Endothelial cell (in vitro differentiated cells): Measurements from ENCODE around the gene ZFYVE26. TPM values are rescaled to one million over a fixed set of nuclear protein-coding genes. Genes with fewer than 3 reads are reported as not detected.

Source experiments
- DNase-seq: peaks from one replicate; pipeline ENCODE4 v3.0.0; 2021; ENCODE audit warnings: low spot score
- H3K27ac Mint-ChIP-seq: one replicate; pipeline ENCODE4 v1.8.0; 2021; ENCODE audit warnings: mixed read lengths, inconsistent platforms; ENCODE audit not compliant: unreplicated experiment
- H3K27me3 Mint-ChIP-seq: one replicate; pipeline ENCODE4 v1.8.0; 2021; ENCODE audit warnings: mild to moderate bottlenecking, moderate library complexity, mixed read lengths, inconsistent platforms; ENCODE audit not compliant: unreplicated experiment
- H3K36me3 Mint-ChIP-seq: one replicate; pipeline ENCODE4 v1.8.0; 2021; ENCODE audit warnings: mild to moderate bottlenecking, low read depth, mixed read lengths, inconsistent platforms; ENCODE audit not compliant: unreplicated experiment
- H3K4me1 Mint-ChIP-seq: one replicate; pipeline ENCODE4 v1.8.0; 2021; ENCODE audit warnings: mild to moderate bottlenecking, mixed read lengths, inconsistent platforms; ENCODE audit not compliant: unreplicated experiment
- H3K4me3 Mint-ChIP-seq: one replicate; pipeline ENCODE4 v1.8.0; 2021; ENCODE audit warnings: mild to moderate bottlenecking, mixed read lengths, inconsistent platforms; ENCODE audit not compliant: unreplicated experiment
- H3K9me3 Mint-ChIP-seq: one replicate; pipeline ENCODE4 v1.8.0; 2021; ENCODE audit warnings: mixed read lengths, inconsistent platforms; ENCODE audit not compliant: unreplicated experiment
- total RNA-seq: library from RNA; stranded (reverse); fragmentation: NEBNext Ultra II Directional; extraction: Animal tissue kit (Norgen Biotek cat#: 25700); gene quantifications from one replicate; pipeline ENCODE4 v1.2.1, GENCODE V29; 2021; ENCODE audit not compliant: unreplicated experiment
- TF ChIP-seq, protein P1 (sequence below): fragments of 200-600 bp; sonication (generic); IDR thresholded peaks from one replicate; pipeline ENCODE4 v1.5.0; 2021; ENCODE audit warnings: antibody characterized with exemption; ENCODE audit not compliant: unreplicated experiment

ZFYVE26 gene
- total RNA-seq, 1 donor from 2014 or later = 28.9 TPM

GRCh38 chr14:67757175-67757574 is 59.2 kb downstream of the ZFYVE26 start:
- DNase-seq = no peak
- H3K4me1 Mint-ChIP-seq = no peaks in the 10 kb centered on the region
- no peak overlapping the region for H3K27ac Mint-ChIP-seq
- H3K36me3 Mint-ChIP-seq = peaks cover 34% of the 10 kb centered on the region
- TF ChIP-seq, protein P1, sequence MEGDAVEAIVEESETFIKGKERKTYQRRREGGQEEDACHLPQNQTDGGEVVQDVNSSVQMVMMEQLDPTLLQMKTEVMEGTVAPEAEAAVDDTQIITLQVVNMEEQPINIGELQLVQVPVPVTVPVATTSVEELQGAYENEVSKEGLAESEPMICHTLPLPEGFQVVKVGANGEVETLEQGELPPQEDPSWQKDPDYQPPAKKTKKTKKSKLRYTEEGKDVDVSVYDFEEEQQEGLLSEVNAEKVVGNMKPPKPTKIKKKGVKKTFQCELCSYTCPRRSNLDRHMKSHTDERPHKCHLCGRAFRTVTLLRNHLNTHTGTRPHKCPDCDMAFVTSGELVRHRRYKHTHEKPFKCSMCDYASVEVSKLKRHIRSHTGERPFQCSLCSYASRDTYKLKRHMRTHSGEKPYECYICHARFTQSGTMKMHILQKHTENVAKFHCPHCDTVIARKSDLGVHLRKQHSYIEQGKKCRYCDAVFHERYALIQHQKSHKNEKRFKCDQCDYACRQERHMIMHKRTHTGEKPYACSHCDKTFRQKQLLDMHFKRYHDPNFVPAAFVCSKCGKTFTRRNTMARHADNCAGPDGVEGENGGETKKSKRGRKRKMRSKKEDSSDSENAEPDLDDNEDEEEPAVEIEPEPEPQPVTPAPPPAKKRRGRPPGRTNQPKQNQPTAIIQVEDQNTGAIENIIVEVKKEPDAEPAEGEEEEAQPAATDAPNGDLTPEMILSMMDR = no peak
- no peaks in the 10 kb centered on the region for H3K9me3 Mint-ChIP-seq
- H3K4me3 Mint-ChIP-seq = no peak overlapping the region
- H3K27me3 Mint-ChIP-seq = peaks cover 4% of the 10 kb centered on the region

DNA sequence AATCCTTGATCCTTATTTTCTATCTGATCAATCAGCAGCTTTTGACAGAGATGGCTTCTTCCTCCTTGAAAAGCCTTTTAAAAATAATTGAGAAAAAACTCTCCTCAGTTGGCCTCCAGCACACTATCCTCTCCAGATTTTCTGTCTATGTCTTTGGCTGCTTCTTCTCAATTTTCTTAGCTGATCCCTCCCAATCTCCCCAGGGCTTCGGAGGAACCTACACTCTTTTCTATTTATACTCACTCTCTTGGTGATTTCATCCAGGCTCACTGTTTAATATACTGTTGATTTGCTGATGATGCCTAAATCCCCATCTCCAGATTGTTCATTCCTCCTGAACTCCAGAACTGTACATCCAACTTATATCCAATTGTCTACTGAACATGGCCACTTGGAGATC is 59.9 kb downstream of the ZFYVE26 start:
- TF ChIP-seq, protein P1 = no peak
- Mint-ChIP-seq H3K36me3 (peaks cover 39% of the 10 kb centered on the region), H3K27me3 (peaks cover 4% of the 10 kb centered on the region), H3K9me3 (no peaks in the 10 kb centered on the region), H3K4me3 (no peak overlapping the region), H3K4me1 (no peaks in the 10 kb centered on the region), H3K27ac (no peak overlapping the region)
- DNase-seq = no peak

GRCh38 chr14:67749341-67750084 is 66.9 kb downstream of the ZFYVE26 start:
- H3K4me3 Mint-ChIP-seq = peak overlapping the region; percentile 9
- H3K9me3 Mint-ChIP-seq = no peaks in the 10 kb centered on the region
- H3K27ac Mint-ChIP-seq = no peak overlapping the region
- TF ChIP-seq, protein P1 = no peak
- H3K4me1 Mint-ChIP-seq = no peaks in the 10 kb centered on the region
- H3K36me3 Mint-ChIP-seq = peaks cover 50% of the 10 kb centered on the region
- DNase-seq = no peak
- H3K27me3 Mint-ChIP-seq = peaks cover 2% of the 10 kb centered on the region

GRCh38 chr14:67748312-67748711 is 68.1 kb downstream of the ZFYVE26 start:
- Mint-ChIP-seq H3K9me3 (no peaks in the 10 kb centered on the region), H3K4me3 (no peak overlapping the region), H3K27me3 (no peaks in the 10 kb centered on the region), H3K4me1 (no peaks in the 10 kb centered on the region), H3K36me3 (peaks cover 38% of the 10 kb centered on the region), H3K27ac (no peak overlapping the region)
- no peak for DNase-seq
- TF ChIP-seq, protein P1 = no peak

DNA sequence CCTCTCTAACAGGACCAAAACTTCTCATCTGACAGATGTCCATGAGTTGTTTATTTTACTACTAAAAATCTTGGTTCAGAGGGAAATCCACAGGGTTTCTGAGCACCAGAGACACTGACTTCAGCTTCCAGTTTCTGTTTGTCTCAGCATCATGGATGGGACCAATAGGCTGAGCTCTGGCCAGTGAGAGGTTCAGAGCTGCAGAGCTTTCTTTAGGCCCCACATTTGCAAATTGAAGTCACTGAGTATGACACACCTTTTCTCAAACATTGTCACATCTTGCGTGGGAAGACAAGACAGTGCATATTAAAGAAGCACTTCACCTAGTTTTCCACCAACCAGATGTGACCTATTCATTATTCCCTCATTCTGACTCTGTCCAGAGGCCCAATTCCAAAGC is 69.5 kb downstream of the ZFYVE26 start:
- no peaks in the 10 kb centered on the region for H3K27me3 Mint-ChIP-seq

More for the DNA sequence above, 69.5 kb downstream of the ZFYVE26 start:
- Mint-ChIP-seq H3K9me3 (no peaks in the 10 kb centered on the region), H3K4me1 (peaks cover 2% of the 10 kb centered on the region), H3K4me3 (no peak overlapping the region), H3K36me3 (peaks cover 29% of the 10 kb centered on the region), H3K27ac (no peak overlapping the region)
- DNase-seq = no peak
- TF ChIP-seq, protein P1 = no peak
